Lower leg skin (tissue), 4 donors: ENCODE data around the gene UBL4A. TPM values are rescaled to one million over a fixed set of nuclear protein-coding genes. Genes with fewer than 3 reads are reported as not detected.
A peak's percentile ranks its signal among the peaks of the same experiment; 100 is the strongest.

ENCODE experiments used
- DNase-seq, 2 donors: peaks; one replicate each; pipeline ENCODE4 v3.0.0-alpha.2; 2019; ENCODE audit warnings: low spot score in 2 of 2
- H3K4me3 ChIP-seq: fragments of 200-600 bp; sonication (generic); 2 replicates; pipeline ENCODE4 v1.5.1; 2017; ENCODE audit warnings: mild to moderate bottlenecking, low read depth; ENCODE audit not compliant: poor library complexity, severe bottlenecking
- POLR2A ChIP-seq, 2 donors: fragments of 450-650 bp; IDR thresholded peaks; one replicate each; pipeline ENCODE4 v1.6.1; 2016 to 2017; ENCODE audit warnings: antibody characterized with exemption in 2 of 2, mild to moderate bottlenecking in 1 of 2, moderate library complexity in 1 of 2
- WGBS, 2 donors: methylation state at CpG; one replicate each; pipeline ENCODE4 v1.1.5; 2018; 5-methylcytosine and 5-hydroxymethylcytosine counted together
- intact Hi-C: fragments of 100-400 bp; cut with DNase I; formaldehyde crosslinking; loops from one replicate; pipeline ENCODE4 v1.15.0; 2023; ENCODE audit warnings: low total_unique reads
- total RNA-seq, 4 donors: library from RNA; depleted of rRNA; stranded (reverse); fragments of >200 nt; gene quantifications; one replicate each; pipeline ENCODE4 v1.1.0, GENCODE V29; 2016
- TF ChIP-seq, protein P1 (sequence below), 3 donors: fragments of 450-650 bp; IDR thresholded peaks; one replicate each; pipeline ENCODE4 v1.5.1; 2016; ENCODE audit warnings: antibody characterized with exemption in 3 of 3, mild to moderate bottlenecking in 3 of 3, moderate library complexity in 2 of 3

UBL4A gene
- total RNA-seq, 4 donors from 2014 or later: 33.7 to 57.0 (median 50.7) TPM

DNA sequence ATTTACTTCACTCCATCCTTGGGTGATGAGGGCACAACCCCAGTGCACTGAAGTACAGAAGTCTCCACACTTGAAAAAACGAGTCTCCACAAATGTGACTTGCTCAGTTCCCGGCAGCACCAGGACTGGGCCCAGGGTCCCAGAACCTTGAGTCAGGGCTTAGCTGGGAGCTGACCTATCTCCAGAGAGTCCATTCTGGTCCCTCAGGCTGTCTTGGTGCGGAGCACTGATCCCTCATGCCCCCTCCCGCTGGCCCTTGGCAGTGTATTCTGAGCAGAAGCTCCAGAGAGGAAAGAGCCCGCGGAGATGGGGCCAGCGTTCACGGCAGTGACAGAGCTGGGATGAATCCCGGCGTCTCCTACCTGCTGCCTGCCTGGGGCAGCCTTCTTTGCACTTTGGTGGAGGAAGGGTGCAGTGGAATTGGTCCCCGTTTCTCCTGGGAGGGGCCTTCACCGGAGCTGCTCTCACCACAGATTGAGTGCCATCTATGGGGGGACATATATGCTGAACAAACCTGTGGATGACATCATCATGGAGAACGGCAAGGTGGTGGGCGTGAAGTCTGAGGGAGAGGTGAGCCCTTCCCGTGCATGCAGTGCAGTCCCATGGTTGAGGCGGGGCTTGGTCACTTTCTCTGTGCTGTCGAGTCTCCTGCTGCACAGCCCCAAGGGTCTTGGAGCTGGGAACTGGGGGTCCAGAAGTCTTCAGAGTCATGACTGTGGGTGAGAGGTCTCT lies 45.6 kb downstream of the UBL4A start:
- intact Hi-C loops: no loop called here
- TF ChIP-seq, protein P1, sequence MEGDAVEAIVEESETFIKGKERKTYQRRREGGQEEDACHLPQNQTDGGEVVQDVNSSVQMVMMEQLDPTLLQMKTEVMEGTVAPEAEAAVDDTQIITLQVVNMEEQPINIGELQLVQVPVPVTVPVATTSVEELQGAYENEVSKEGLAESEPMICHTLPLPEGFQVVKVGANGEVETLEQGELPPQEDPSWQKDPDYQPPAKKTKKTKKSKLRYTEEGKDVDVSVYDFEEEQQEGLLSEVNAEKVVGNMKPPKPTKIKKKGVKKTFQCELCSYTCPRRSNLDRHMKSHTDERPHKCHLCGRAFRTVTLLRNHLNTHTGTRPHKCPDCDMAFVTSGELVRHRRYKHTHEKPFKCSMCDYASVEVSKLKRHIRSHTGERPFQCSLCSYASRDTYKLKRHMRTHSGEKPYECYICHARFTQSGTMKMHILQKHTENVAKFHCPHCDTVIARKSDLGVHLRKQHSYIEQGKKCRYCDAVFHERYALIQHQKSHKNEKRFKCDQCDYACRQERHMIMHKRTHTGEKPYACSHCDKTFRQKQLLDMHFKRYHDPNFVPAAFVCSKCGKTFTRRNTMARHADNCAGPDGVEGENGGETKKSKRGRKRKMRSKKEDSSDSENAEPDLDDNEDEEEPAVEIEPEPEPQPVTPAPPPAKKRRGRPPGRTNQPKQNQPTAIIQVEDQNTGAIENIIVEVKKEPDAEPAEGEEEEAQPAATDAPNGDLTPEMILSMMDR (IDR thresholded peaks at IDR 0.05): no peak
- no peak for TF ChIP-seq POLR2A (IDR thresholded peaks at IDR 0.05)
- no peak for DNase-seq
- no peak overlapping the region for H3K4me3 ChIP-seq
- WGBS, 2 donors: 72 to 89% methylated on average over 7 to 17 of the region's 17 CpGs

DNA sequence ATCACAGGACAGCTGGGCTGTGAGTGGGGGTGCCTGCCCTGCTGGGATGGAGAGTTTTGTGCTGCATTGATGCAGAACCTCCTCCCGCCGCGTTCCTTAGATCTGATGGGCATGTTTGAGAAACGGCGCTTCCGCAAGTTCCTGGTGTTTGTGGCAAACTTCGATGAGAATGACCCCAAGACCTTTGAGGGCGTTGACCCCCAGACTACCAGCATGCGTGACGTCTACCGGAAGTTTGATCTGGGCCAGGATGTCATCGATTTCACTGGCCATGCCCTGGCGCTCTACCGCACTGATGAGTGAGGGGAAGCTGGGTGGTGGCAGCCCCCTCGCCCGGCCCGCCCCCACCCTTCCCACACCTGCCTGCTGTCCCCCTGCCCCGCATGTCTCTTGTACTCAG lies 46.6 kb downstream of the UBL4A start:
- H3K4me3 ChIP-seq: no peak overlapping the region
- 91 to 93% methylated on average over 10 to 18 of the region's 18 CpGs for WGBS, 2 donors
- intact Hi-C loops: no loop called here
- no peak for DNase-seq
- TF ChIP-seq, protein P1 (IDR thresholded peaks at IDR 0.05): no peak
- no peak for TF ChIP-seq POLR2A (IDR thresholded peaks at IDR 0.05)

DNA sequence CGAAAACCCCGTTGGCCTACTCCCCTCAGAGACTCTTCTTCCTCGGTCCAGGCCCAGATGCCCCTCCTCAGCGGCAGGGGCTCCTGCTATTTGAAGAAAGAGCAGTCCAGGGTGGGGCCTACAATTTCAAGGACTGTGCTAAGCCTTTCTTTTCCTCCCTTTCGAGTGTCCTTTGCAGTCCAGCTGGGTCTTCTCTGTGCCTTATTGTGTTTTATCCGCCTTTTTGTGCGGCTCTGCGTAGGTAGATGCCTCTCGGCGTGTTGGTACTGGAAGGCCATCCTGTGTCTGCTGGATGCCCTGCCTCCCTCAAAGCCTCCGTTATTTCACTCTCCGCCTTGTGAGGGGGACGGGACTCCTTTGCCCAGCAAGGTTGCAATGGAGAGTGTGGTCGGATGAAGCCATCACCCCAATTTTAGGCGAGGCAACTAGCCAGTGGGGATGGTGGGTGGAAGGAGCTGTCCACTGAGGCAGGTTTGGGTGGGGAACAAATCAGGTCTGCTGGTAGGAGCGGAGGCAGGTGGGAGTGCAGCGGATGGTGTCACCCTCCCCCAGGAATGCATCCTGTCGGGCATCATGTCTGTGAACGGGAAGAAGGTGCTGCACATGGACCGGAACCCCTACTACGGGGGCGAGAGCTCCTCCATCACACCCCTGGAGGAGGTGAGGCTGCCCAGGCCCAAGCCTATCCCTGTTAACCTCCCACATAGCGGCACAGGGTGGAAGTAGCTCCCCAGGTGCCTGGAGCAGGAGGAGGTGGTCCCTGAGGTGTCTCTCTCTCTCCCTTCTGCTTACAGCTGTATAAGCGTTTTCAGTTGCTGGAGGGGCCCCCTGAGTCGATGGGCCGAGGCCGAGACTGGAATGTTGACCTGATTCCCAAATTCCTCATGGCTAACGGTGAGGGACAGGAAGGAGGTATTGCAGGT lies 48.2 kb downstream of the UBL4A start:
- intact Hi-C loops: no loop called here
- peak overlapping the region; percentile 32 for H3K4me3 ChIP-seq
- WGBS, 2 donors: 45 to 68% methylated on average over 28 of the region's 28 CpGs
- TF ChIP-seq, protein P1 (IDR thresholded peaks at IDR 0.05): no peak
- TF ChIP-seq POLR2A (IDR thresholded peaks at IDR 0.05): no peak
- no peak for DNase-seq

DNA sequence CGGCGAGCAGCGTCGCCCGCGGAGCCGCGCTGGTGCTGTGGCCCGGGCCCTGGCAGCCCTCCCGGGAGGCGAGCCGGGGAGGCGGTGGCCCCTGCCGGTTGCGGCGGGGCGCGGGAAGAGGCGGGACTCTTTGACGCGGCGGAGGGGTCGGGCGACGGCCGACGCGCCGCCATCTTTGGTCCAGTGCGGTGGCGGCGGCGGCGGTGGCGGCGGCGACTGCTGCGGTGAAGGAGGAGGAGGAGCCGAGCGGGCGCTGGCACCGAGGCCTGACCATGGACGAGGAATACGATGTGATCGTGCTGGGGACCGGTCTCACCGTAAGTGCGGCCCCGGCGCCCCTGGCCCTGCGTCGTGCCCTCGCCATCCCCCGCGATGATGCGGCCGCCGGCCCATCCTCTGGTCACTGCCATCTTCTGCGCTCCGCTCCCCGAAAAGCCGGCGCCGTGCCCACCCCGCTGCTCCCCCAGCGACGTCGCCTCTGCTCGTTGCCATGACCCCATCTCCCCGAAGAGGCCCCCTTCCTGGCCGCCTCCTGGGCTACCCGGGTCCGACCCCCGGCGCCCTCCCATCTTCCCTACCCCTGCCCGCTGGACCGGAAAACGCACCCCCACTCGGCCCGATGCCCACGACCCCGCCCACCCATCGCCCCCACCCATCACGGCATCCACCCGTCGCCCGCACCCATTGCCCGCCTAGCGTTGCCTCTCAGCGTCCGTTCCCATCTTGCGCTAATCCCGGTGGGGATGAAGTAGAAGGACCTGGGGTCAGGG lies 49.2 kb downstream of the UBL4A start, which contains the start of gene GDI1:
TSS of gene GDI1 (plus strand) at position 172 of the 770 bp plus-strand sequence. CDS start at position 273, 101 bp downstream.
- intact Hi-C loops: no loop called here
- peak within 1 kb of the TSS; percentile 32 for H3K4me3 ChIP-seq
- TF ChIP-seq, protein P1 (IDR thresholded peaks at IDR 0.05): no peak
- TF ChIP-seq POLR2A (IDR thresholded peaks at IDR 0.05): no peak
- DNase-seq: no peak
- 0 to 59% methylated on average over 16 to 61 of the region's 93 CpGs for WGBS, 2 donors

DNA sequence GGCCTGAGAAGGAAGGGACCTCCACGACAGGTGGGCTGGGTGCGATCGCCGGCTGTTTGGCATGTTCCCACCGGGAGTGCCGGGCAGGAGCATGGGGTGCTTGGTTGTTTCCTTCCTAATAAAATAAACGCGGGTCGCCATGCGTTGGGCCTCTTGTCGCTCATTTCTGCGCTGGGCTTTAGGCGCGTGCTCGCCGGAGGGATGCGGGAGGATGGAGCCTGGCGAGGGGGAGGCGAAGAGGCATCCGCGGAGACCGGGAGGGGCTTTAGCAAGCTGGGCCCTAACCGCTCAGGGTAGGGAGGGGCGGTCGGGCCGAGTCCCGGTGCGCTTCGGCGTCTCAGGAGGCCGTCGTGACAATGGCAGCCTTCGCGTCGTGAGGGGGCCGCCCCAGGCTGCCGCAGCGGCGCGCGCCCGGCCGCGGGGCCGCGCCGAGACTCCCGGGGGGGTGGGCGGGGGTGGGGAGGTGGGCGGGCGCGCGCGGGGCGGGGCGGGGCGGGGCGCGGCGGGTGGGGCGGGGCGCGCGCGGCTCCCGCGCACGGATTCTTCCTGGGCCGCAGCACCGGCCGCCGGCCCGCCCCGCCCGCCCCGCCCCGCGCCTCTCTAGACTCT lies 49.9 kb downstream of the UBL4A start:
- no peak for DNase-seq
- WGBS, 2 donors: 23 to 58% methylated on average over 8 to 23 of the region's 78 CpGs
- intact Hi-C loops: no loop called here
- TF ChIP-seq POLR2A (IDR thresholded peaks at IDR 0.05): no peak
- TF ChIP-seq, protein P1 (IDR thresholded peaks at IDR 0.05): no peak
- peak overlapping the region; percentile 32 for H3K4me3 ChIP-seq
